Astrocyte of the cerebellum (primary cell): ENCODE data around the gene BCAS1.
A peak's percentile ranks its signal among the peaks of the same experiment; 100 is the strongest.

Source experiments
- DNase-seq: peaks from one replicate; pipeline ENCODE4 v3.0.0-alpha.2; 2011; ENCODE audit warnings: low read depth
- H3K4me3 ChIP-seq: 2 replicates; pipeline ENCODE4 v1.5.1; 2011; ENCODE audit warnings: mild to moderate bottlenecking, low read depth, low read length, moderate library complexity
- CTCF ChIP-seq: IDR thresholded peaks from 2 replicates; pipeline ENCODE4 v1.5.1; 2012; ENCODE audit warnings: low read length, low read depth, moderate library complexity, mild to moderate bottlenecking; ENCODE audit errors: missing control alignments
- in situ Hi-C: cut with HindIII; loops from 2 replicates; pipeline ENCODE4 v1.10.0; 2017; ENCODE audit warnings: low sequenced_read_pairs

Gene BCAS1

DNA sequence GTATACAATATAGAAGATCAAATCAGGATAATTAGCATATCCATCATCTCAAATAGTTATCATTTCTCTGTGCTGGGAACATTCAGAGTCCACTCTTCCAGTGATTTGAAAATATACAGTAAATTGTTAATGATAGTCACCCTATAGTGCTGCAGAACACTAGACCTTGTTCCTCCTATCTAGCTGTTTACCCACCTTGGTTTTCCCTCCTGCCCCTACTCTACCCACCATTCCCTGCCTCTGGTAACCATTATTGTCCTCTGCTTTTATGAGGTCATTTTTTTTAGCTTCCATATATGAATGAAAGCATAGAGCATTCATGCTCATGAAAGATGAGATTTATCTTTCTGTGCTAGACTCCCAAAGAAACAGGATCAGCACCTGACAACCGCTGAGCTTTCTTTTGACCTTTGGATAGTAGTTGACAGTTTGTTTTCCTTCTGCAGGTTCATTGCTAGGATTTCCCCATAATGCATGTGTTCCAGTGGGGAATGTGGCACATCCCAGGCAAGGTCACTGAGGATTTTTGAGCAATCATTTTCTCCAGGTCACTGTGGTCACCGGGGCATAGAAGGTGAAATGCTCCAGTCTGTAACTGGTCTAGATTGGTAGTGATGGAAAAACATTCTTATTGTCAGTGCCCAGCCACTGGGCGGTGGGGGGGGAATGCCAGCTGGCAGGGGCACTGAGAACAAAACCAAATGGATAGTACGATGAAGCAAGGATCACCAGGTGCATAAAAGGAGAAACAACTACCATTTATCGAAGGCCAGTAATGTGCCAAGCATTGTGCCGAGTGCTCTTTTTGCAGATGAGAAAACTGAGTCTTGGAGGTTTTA lies 33.6 kb upstream of the BCAS1 start:
- DNase-seq = no peak
- TF ChIP-seq CTCF = no peak
- in situ Hi-C loops = no loop called here
- H3K4me3 ChIP-seq = no peak overlapping the region

- no peak overlapping the region for H3K4me3 ChIP-seq
- TF ChIP-seq CTCF = peak; percentile 91
- in situ Hi-C loops = no loop called here
- peak; percentile 23 for DNase-seq
Measured at GRCh38 chr20:54103067-54103761, 32.8 kb upstream of the BCAS1 start.

GRCh38 chr20:54102543-54102942 lies 32.1 kb upstream of the BCAS1 start:
- H3K4me3 ChIP-seq = no peak overlapping the region
- TF ChIP-seq CTCF = no peak
- no peak for DNase-seq
- in situ Hi-C loops = no loop called here

DNA sequence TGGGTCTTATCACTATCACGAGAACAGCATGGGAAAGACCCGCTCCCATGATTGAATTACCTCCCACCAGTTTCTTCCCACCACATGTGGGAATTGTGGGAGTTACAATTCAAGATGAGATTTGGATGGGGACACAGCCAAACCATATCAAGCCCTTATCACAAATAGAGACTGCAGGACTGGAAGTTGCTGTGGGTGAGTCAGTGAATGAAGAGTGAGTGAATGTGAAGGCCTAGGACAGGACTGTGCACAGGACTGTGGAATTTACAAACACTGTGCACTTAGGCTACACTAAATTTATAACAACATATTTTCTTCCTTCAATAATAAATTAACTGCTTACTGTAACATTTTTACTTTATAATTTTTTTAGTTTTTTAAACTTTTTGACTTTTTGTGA lies 30.2 kb upstream of the BCAS1 start:
- in situ Hi-C loops = no loop called here
- no peak for TF ChIP-seq CTCF
- DNase-seq = no peak
- no peak overlapping the region for H3K4me3 ChIP-seq

DNA sequence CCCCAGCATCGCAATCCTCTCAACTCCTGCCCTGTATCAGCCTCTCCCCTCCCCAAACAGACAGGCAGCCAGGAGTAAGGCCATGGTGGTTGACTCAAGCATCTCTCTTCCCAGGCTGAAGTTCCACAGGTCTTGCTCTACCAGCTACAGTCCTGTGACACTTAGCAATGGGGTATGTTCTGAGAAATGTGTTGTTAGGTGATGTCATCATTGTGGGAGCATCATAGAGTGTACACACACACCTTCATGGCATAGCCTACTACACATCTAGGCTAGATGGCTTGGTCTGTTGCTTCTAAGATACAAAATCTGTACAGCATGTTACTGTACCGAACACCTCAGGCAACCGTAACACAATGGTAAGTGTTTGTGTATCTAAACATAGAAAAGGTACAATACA lies 29.5 kb upstream of the BCAS1 start:
- DNase-seq = no peak
- TF ChIP-seq CTCF = no peak
- in situ Hi-C loops = no loop called here
- H3K4me3 ChIP-seq = no peak overlapping the region

DNA sequence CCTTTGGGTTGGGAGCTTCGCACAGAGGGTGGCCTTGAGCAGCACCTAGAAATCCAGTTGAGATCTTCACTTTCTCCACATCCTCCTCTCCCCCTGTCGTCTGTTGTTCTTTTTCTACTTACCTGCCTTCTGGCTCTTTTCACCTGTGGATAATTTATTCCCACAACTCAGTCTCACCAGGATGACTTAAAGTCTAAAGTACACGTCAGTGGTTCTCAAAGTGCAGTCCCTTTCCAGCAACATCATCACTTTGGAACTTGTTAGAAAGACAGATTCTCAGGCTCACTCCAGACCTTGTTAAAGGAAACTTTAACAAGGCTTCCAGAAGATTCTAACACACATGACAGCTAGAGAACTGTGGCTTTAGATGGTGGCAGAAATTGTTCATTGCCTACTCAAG lies 27.7 kb upstream of the BCAS1 start:
- no peak for DNase-seq
- in situ Hi-C loops = no loop called here
- TF ChIP-seq CTCF = no peak

More for the DNA sequence above, 27.7 kb upstream of the BCAS1 start:
- no peak overlapping the region for H3K4me3 ChIP-seq
